NCI-H345 treated with DMSO at 0.1 percent for 48 hours (cell line): ENCODE data around the gene RPL35.

Experiments
- DNase-seq: peaks from one replicate; lab custom pipeline; 2025; ENCODE audit not compliant: unreplicated experiment; lab: John Stamatoyannopoulos, UW

The RPL35 gene

DNA sequence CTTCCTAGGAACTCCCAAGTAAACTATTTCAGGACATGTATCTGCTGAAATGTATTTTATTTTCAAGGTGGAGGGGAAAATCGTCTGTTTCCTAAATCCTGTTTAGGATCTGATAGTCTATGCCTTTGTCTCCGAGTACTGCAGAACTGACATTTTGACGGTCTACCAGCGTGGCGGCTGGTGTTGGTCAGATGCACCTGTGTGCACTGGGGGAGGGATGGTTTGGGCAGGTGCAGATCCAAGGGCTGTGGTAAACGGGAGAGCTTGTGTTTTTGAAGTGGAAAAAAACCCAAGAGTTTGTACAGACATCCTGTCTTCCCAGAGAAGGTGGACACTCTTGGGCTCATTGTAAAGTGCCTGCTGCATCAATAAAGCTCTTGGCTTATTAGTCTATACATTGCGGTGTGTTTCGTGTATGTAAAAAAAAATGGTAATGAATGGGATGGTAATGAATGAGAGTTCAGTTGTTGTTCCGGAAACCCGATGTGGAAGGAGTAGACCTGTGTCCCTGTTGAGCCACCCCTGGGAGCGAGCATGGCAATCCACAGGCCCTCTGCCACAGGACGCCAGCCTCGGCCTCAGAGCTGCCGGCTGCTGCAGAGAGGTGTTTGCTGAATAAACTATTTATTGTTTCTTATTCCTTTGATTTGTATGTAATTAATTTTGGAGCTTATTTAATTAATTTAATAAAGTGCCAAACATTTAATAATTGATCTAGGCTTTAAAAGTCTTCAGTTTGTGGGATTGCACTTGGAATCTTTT lies 15.4 kb upstream of the RPL35 start:
- no peak for DNase-seq

DNA sequence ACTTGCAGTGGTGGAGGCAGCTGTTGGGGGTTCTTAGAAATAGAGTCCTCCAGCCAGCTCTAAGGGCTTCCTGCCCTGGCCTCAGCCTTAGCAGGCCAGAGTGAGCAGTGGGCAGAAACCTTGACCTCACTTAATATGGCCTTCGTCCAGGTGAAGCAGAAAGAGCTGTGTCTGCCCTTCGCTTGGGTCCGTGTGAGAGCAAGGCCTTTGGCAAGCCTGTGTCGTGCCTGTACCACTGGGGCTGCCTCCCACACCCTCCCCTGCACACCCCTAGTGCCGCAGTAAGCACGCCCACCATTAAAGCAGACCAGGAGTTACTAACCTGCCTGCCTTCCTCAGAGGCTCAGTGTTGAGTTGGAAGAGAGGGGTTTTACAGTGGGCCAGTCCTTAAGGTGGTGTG lies 13.7 kb upstream of the RPL35 start:
- DNase-seq = no peak

- DNase-seq = no peak
Observed at GRCh38 chr9:124873664-124874063, 11.9 kb upstream of the RPL35 start.

DNA sequence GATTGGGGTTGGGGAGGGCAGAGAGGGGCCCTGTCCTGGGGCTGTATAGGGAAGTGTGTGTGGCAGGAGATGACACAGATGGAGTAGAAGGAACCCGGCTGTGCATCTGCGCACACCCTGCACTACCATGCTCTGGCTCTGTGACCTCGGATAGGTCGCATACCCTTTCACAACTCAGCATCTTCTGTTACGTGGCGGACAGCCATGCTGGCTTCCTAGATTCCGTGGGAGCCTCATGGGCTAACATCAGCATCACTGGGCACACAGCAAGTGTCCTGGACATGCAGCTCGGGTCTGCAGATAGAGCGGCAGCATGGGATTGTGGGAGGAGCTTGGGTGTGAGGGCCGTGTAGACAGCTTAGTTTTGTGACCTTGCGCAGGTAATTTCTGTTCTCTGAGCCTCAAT lies 9.4 kb upstream of the RPL35 start:
- DNase-seq = no peak

GRCh38 chr9:124870723-124871122 lies 9.0 kb upstream of the RPL35 start:
- no peak for DNase-seq

DNA sequence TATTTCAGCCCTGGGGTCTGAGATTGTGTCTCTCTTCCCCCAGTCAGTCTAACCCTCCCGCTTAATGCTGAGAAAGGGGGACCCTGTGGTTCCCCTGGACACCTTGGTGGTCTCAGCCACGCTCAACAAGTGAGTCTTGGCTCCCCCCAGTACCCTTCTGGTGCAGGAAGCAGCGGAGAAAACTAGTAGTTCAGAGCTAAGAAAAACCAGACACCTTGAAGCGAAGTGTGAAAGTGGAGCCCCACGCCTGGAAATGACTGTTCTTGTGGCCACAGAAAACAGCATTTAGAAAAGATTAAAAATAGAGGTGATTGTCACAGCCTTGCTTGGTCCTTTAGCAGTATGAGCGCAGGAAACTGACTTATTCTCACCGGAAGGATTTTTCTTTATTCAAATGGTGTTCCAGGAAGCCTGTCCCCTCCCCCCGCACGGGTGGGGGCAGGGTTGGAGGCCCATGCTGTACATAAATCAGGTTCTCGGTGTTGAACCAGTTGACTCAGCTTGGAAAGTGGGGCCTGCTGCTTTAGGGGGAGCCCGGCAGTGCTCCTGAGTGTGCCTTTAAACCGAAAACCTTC lies 8.3 kb upstream of the RPL35 start:
- no peak for DNase-seq

DNA sequence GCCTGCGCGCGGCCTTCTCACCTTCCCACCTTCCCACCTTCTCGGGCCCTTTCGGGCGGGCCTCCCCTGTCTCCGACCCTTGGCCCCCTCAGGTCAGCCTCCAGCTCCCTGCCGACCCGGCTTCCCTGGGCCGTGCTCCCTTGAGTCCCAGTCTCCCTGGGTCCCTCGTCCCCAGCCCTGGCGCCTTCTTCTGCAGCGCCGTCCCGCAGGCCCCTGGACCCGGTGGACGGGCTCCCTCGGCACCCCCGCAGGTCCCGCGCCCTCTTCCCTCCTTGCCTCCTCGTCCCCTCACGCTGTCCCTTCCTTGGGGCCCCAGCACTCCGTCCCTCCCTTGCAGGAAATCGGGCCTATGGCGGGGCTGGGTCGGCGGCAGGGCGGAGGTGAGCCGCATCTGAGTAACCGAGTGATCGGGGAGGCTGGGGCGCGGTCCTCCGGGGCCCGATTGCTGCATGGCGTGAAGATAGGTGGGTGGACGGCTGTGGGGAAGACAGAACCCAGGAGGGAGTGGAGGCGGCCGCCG lies 7.8 kb upstream of the RPL35 start:
- DNase-seq = no peak

GRCh38 chr9:124868511-124869465 lies 7.0 kb upstream of the RPL35 start:
- peak; percentile 72 for DNase-seq

GRCh38 chr9:124863371-124863871 lies 1.7 kb upstream of the RPL35 start:
- DNase-seq = no peak

- no peak for DNase-seq
Observed at GRCh38 chr9:124860582-124861341, 995 bp downstream of the RPL35 start.

DNA sequence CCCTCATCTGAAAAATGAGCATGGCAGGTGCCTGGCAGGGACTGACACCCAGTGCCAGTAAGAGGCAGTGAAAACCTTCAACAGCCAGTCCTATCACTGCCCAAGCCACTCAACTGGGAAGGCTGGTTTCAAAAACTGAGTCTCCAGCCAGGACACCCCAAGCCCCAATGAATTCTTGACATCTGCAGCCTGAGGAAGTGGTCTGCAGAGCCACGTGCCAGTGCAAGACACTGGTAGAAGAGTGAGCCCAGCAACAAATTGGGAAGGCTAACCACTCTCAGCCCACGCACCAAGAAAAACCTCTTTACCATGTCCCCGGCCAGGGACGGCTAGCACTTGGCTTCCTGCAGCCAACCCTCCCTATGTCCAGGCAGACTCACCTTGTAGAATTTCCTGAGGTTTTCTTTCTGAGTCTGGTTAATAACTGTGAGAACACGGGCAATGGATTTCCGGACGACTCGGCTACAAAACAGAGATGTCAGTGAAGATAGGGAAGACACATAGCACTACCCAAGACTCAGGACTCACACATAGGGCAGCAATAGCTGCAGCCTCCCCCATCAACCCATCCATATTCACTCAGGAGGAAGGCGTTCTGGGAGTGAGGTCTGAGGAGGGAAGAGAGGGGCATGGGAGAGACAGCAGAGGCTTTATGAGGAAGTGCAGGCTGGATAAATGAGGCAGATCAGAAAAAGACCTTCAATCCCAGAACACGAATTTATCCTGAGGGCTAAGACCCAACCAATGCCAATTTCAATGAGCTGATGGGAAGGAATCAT lies 1.8 kb downstream of the RPL35 start:
- DNase-seq = no peak

GRCh38 chr9:124858330-124859046 lies 3.3 kb downstream of the RPL35 start:
- DNase-seq = no peak

DNA sequence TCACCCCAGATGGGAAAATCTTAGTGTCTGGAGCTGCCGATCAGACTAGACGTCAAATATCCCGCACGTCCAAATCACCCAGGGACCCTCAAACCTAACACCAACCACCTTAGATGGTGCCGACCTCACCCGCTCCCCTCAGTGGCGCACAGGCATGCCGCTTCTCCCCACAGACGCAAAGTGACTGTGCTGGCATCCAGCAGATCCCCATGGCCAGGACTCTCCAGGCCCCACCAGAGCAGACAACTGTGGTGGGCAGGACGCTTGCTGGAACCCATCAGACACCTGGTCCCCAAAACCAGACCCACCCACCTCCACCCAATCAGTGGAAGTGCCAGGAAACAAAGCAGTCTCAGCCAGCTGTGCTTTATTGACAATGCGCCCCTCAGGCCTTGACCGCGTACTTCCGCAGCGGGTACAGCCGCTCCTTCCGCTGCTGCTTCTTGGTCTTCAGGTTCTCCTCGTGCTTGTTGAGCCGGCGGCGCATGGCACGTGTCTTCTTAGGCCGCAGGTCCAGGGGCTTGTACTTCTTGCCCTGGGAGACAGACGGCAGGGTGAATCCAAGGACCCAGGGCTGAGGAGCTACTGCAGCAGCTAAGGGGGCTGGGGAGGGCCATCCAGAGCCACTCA lies 4.1 kb downstream of the RPL35 start:
- DNase-seq = no peak

DNA sequence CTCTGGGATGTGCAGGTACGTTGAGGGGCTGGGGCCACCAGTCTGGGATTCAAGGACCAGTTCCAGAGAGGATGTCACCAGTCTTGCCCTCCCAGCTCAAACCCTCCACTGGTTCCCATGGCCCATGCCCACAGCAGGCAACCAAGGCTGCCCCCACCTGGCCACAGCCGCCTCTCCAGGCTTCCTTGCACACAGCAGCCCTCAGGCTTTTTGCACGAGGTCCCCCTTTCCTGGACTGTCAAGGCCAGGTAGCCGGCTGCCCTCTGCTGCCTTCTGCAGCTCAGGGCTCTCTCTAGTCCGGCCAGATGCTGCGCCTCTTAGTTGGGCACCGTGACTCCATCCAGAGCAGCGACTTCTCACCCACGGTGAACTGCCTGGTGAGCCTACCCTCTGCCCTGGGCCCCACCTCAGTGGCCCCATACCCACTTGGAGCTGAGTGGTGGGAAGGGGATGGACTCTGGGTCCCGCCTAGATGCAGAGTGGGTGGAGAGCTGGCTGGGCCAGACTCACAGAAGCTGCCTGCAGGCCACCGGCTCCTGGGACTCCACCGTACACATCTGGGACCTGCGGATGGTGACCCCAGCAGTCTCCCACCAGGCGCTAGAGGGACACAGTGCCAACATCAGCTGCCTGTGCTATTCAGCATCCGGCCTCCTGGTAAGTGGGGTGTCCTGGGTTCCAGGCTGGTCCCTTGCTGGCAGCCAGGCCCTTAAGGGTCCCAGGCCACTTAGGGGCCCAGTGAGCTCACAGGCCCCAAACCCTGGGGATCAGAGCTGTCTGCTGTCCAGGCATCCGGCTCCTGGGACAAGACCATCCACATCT lies 5.6 kb downstream of the RPL35 start:
- DNase-seq = no peak

DNA sequence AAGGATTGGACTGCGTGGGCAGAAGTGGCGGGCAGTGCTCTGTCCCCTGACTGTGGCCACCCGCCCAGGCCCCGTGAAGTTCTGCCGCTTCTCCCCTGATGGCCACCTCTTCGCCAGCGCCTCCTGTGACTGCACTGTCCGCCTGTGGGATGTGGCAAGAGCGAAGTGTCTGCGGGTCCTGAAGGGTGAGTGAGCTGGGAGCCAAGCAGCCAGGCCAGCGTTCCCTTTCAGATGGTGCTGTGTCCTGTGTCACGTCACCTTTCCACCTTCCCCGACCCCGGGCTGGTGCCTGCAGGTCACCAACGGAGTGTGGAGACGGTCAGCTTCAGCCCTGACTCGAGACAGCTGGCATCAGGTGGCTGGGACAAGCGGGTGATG lies 6.2 kb downstream of the RPL35 start:
- DNase-seq = no peak

DNA sequence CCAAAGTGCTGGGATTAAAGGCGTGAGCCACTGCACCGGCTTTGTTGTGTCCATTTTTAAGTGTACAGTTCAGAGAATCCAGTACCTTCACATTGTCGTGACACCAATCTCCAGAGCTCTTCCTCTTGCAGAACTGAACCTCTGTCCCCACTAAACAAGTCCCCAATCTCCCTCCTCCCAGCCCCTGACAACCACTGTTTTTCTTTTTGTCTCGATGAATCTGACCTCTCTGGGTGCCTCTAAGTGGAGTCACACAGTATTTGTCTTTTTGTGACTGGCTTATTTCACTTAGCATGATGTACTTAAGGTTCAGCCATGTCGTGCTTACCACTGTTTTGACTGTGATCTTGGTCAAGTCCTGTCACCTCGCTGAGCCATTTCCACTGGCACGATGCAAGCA lies 6.9 kb downstream of the RPL35 start:
- no peak for DNase-seq

GRCh38 chr9:124854161-124854560 lies 7.6 kb downstream of the RPL35 start:
- no peak for DNase-seq

DNA sequence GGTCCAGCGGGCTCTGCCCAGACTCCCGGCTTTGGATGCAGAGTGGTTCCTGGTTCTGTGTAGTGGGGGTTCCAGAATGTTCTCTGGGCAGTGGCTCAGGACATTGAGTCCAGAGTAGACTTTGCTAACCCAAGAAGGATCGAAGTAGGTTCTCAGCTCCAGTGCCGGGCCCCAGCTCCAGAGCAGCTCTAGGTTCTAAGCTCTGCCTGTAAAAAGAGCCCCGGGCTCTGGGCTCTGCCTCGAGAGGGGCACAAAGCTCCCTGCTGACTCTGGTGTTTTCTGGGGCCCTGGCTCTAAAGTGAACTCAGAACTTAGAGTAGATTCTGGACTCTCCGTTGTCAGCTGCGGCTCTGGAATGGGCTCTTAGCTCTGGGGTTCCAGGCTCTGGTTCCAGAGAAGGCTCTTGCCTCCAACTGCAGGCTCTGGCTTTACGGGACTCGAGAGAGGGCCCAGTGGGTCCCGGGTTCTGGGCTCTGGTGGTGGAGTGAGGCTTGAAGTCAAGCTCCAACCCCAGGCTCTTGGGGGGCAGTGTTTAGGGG lies 8.1 kb downstream of the RPL35 start:
- DNase-seq = no peak
